ENCODE data around the gene LYPD6.

LYPD6 gene

DNA sequence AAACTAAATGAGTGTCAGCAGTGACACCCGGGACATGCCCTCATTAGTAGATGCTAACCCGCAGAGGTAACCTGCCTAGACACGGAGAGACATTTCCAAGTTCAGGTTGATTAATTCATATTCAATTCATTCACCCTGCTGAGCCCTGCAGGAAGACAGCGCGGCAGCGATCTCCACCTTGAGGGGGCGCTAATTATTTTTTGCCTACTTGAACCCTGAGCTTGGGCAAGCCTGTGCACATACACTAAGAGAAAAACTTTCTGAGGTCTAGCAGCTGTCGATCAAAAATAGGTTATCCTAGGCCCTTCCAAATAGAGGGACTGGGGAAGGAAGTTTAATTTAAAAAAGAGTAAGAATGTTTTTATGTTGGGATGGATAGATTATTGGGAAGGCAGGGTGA is 1.3 kb upstream of the LYPD6 start:
- in situ Hi-C loops (cut with HindIII; ENCODE audit: low pct_unique_long_range_greater_than_20kb, low sequenced_read_pairs) = no loop called here
- DNase-seq (ENCODE audit: low read depth in 1 of 2, low spot score in 1 of 2) = peak in 1 of 2 experiments; percentile 41

GRCh38 chr2:149329489-149330126 is 779 bp upstream of the LYPD6 start:
- in situ Hi-C loops (cut with HindIII; ENCODE audit: low pct_unique_long_range_greater_than_20kb, low sequenced_read_pairs) = no loop called here
- DNase-seq (ENCODE audit: low read depth in 1 of 2, low spot score in 1 of 2) = peak; percentile 55 to 74
- no peak for TF ChIP-seq JUND (IDR thresholded peaks at IDR 0.05; ENCODE audit: low read depth)

More for the DNA sequence above, 1.3 kb upstream of the LYPD6 start:
- no peak for TF ChIP-seq JUND (IDR thresholded peaks at IDR 0.05; ENCODE audit: low read depth)

GRCh38 chr2:149331023-149331400 is 625 bp downstream of the LYPD6 start:
- DNase-seq (ENCODE audit: low read depth in 1 of 2, low spot score in 1 of 2) = no peak
- TF ChIP-seq JUND (IDR thresholded peaks at IDR 0.05; ENCODE audit: low read depth) = no peak
- in situ Hi-C loops (cut with HindIII; ENCODE audit: low pct_unique_long_range_greater_than_20kb, low sequenced_read_pairs) = no loop called here

- in situ Hi-C loops (cut with HindIII; ENCODE audit: low pct_unique_long_range_greater_than_20kb, low sequenced_read_pairs) = no loop called here
- no peak for DNase-seq (ENCODE audit: low read depth in 1 of 2, low spot score in 1 of 2)
- TF ChIP-seq JUND (IDR thresholded peaks at IDR 0.05; ENCODE audit: low read depth) = no peak
Observed at GRCh38 chr2:149332364-149332763, 2.0 kb downstream of the LYPD6 start.

DNA sequence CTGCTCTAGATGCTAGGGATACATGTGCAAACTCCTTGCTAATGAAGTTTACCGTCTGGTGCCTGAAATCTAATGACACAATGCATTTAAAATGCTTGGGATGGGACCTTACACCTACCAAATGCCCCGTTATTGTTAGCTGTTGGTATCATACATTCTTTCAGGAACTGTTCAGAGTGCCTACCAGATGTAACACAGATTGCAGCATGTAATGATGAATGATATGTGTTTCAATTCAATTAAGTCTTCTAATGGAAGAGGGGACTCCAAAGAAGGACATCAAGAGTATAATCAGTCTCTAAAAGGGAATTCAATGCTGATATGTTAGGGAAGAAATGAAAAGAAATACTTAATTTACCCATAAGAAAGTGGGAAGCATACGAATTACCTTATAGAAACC is 3.2 kb downstream of the LYPD6 start:
- no peak for DNase-seq (ENCODE audit: low read depth in 1 of 2, low spot score in 1 of 2)
- no peak for TF ChIP-seq JUND (IDR thresholded peaks at IDR 0.05; ENCODE audit: low read depth)
- in situ Hi-C loops (cut with HindIII; ENCODE audit: low pct_unique_long_range_greater_than_20kb, low sequenced_read_pairs) = no loop called here

DNA sequence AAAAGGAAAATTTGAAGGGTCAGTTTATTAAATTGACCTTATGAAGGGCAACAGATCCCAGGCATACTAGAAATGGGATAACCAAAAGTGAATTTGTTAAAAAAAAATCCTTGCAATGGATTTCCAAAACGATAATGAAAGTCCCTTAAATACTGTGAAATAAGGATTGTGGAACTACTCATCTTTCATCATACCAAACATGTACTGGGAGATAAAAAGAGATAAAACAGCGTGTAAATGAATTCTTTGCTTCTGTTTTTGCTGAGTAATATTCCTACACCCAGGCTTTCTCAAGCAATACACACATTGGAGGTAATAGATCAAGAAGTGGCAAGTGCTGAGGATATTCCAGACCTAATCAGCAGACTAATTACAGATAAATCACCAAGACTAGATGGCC is 3.8 kb downstream of the LYPD6 start:
- in situ Hi-C loops (cut with HindIII; ENCODE audit: low pct_unique_long_range_greater_than_20kb, low sequenced_read_pairs) = no loop called here
- TF ChIP-seq JUND (IDR thresholded peaks at IDR 0.05; ENCODE audit: low read depth) = no peak
- DNase-seq (ENCODE audit: low read depth in 1 of 2, low spot score in 1 of 2) = no peak

GRCh38 chr2:149339324-149339723 is 8.9 kb downstream of the LYPD6 start:
- no peak for DNase-seq (ENCODE audit: low read depth in 1 of 2, low spot score in 1 of 2)
- TF ChIP-seq JUND (IDR thresholded peaks at IDR 0.05; ENCODE audit: low read depth) = no peak
- in situ Hi-C loops (cut with HindIII; ENCODE audit: low pct_unique_long_range_greater_than_20kb, low sequenced_read_pairs) = no loop called here

GRCh38 chr2:149342509-149342908 is 12.1 kb downstream of the LYPD6 start:
- TF ChIP-seq JUND (IDR thresholded peaks at IDR 0.05; ENCODE audit: low read depth) = no peak
- DNase-seq (ENCODE audit: low read depth in 1 of 2, low spot score in 1 of 2) = peak in 1 of 2 experiments; percentile 15
- in situ Hi-C loops (cut with HindIII; ENCODE audit: low pct_unique_long_range_greater_than_20kb, low sequenced_read_pairs) = no loop called here

- TF ChIP-seq JUND (IDR thresholded peaks at IDR 0.05; ENCODE audit: low read depth) = no peak
- no peak for DNase-seq (ENCODE audit: low read depth in 1 of 2, low spot score in 1 of 2)
- in situ Hi-C loops (cut with HindIII; ENCODE audit: low pct_unique_long_range_greater_than_20kb, low sequenced_read_pairs) = no loop called here
Observed at GRCh38 chr2:149344105-149344504, 13.7 kb downstream of the LYPD6 start.

DNA sequence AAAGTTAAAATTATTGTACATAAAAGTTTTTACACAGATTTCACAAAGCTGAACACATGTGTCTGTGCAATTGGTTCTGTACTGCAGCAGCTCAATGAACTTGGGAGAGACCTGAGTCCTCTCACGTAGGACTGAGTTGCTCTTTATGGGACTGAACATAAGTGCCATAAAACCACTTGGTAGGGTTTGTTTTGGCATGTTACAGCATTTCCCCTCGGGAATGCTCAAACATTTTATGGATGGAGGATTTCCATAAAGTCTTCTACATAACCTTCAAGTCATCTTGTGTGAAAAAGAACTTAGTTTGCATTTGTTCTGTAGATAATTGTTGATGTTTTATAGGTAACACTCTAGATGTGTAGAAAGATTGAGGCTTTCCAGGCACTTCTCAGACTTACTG is 15.9 kb downstream of the LYPD6 start:
- DNase-seq (ENCODE audit: low read depth in 1 of 2, low spot score in 1 of 2) = no peak
- no peak for TF ChIP-seq JUND (IDR thresholded peaks at IDR 0.05; ENCODE audit: low read depth)
- in situ Hi-C loops (cut with HindIII; ENCODE audit: low pct_unique_long_range_greater_than_20kb, low sequenced_read_pairs) = no loop called here

DNA sequence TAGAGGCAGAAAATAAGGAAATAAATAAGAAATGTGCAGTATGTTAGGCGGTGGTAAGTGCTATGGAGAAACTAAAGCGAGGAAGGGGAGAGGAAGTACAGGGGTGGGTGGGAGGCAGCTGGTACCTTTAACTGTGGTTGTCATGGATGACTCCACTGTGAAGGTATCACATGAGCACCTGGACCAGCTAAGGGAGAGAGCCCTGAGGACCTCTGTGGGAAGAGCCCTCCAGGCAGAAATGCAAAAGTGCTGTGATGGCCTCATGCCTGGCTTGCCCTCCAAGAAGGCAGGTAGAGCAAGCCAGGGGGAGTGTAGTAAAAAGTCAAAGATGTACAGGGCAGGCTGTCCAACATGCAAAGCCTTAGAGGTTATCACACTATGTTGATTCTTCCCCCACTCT is 17.9 kb downstream of the LYPD6 start:
- no peak for DNase-seq (ENCODE audit: low read depth in 1 of 2, low spot score in 1 of 2)
- in situ Hi-C loops (cut with HindIII; ENCODE audit: low pct_unique_long_range_greater_than_20kb, low sequenced_read_pairs) = no loop called here
- no peak for TF ChIP-seq JUND (IDR thresholded peaks at IDR 0.05; ENCODE audit: low read depth)

DNA sequence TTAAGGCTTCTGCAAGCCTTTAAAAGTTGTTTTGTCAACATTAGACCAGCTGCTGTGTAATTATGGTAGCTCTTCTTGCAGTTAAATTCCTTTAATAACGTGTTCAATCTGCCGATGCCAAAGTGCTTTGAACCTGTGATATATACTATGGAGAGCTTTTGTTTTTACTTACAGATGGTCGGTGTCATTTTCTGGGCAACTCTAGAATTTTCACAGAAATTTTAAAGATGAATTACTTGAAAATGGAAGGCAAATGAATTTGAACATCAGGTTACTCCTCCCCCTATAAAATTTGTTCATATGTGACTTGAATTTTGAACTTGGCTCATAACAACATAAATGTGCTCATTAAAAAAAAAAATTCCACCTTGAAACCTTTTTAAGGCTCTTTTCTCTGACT is 23.0 kb downstream of the LYPD6 start:
- TF ChIP-seq JUND (IDR thresholded peaks at IDR 0.05; ENCODE audit: low read depth) = no peak
- in situ Hi-C loops (cut with HindIII; ENCODE audit: low pct_unique_long_range_greater_than_20kb, low sequenced_read_pairs) = no loop called here
- DNase-seq (ENCODE audit: low read depth in 1 of 2, low spot score in 1 of 2) = no peak

DNA sequence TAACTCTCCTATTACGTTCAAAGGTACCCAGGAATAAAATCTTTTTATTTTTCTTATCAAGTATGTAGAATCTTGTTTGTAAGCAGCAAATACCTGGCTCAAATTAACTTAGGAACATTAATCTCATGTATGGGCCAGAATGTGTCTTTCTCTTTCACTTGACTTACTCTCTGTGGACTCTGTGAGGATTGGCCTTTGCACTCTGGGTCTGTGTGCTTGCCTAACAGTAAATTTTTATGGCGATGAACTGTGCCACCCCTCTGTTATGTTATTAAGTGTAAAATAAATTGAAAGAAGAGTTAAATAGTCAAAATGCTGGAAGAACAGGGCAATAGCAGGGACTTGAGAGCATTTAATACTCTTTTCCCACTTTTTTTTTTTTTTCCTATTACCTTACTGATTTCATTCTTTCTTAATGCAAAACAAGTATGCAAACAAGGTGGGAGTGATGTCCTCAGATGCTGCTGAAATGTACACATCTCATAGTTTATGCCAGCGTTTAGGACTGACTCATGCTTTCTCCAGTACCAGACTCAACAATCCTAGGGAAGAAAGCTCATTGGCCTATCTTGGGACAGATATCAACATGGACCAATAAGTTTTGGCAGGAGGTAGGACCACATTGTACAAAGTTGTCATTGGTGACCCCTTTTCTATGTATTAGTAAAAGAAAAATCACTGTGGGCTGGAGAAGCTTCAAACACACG is 25.5 kb downstream of the LYPD6 start:
- in situ Hi-C loops (cut with HindIII; ENCODE audit: low pct_unique_long_range_greater_than_20kb, low sequenced_read_pairs) = no loop called here
- no peak for DNase-seq (ENCODE audit: low read depth in 1 of 2, low spot score in 1 of 2)
- TF ChIP-seq JUND (IDR thresholded peaks at IDR 0.05; ENCODE audit: low read depth) = no peak

GRCh38 chr2:149357058-149357457 is 26.7 kb downstream of the LYPD6 start:
- no peak for TF ChIP-seq JUND (IDR thresholded peaks at IDR 0.05; ENCODE audit: low read depth)
- in situ Hi-C loops (cut with HindIII; ENCODE audit: low pct_unique_long_range_greater_than_20kb, low sequenced_read_pairs) = no loop called here
- no peak for DNase-seq (ENCODE audit: low read depth in 1 of 2, low spot score in 1 of 2)
